GM04504 (cell line): Measurements from ENCODE around the gene ABTB2.

Experiments used
- DNase-seq: peaks from one replicate; pipeline ENCODE4 v3.0.0-alpha.2; 2012; ENCODE audit warnings: low read depth

The ABTB2 gene

DNA sequence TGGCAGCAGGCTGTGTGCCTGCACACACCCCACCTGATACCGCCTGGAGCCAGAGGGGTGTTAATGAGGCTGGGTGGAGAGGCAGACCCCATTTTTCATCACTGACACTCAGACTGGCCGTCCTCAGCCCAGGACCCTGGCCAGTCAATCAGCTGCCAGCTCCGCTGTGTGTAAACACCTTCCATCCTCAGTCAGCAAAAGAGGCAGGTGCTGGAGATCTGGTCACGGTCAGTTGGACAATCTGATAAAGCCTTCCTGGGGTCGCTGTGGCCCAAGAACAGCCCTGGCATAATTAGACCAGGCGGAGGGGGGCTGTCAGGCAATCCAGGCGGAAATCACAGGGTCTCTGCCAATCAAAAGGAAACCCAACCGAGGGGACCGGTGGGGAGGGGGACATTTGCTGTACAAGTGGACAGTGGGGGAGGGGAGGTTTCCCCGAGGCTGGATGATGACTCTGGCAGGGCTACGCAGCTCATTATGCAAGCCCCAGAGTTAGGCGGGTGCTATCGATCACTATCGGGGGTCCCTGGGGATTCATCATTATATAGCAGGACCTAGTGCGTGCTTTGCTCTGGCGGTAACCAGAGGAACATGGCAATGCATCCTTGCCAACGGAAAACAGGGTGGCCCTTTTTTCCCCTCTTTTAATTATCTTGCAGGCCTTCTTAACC lies 72.9 kb downstream of the ABTB2 start:
- no peak for DNase-seq

DNA sequence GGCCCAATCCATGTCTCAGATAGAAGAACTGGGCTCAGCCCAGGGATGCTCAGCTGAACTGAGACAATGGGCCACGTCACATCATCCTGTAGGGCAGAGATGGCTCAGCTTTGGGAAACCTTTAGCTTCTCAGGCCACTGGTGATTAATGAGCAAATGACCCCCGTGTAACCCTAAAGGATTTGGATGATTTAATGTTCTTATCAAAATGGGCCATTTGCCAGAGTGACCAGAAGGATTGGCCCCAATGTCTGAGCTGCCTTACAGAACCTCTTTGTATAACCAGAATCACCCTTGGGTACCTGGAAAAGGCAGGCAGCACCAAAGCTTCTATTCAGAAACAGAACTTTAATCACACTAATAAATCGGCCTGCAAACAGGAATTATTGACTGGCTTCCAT lies 73.7 kb downstream of the ABTB2 start:
- no peak for DNase-seq

- DNase-seq, result no peak
Measured at GRCh38 chr11:34280945-34281872, 76.6 kb downstream of the ABTB2 start.

GRCh38 chr11:34278693-34279297 lies 79.0 kb downstream of the ABTB2 start:
- DNase-seq, result no peak

DNA sequence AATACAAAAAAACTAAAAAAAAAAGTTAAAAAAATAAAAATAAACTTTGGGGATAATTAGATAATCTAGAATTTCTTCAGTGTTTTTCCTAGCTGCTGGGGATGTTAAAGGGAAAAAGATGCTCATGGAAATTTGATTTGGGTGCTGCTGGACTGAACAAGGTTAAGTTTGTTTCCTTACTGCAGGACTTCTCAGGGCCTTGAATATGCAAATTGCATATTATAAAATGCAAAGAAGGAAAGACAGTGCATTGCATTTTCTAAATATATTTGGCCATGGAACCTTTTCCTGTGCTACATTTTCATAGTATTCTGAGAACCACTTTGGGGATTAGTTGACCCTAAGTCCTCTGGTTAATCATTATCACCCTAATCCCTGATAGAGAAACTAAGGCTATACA lies 79.6 kb downstream of the ABTB2 start:
- no peak for DNase-seq

GRCh38 chr11:34277171-34277570 lies 80.6 kb downstream of the ABTB2 start:
- no peak for DNase-seq

GRCh38 chr11:34276352-34276864 lies 81.4 kb downstream of the ABTB2 start:
- DNase-seq, result no peak

DNA sequence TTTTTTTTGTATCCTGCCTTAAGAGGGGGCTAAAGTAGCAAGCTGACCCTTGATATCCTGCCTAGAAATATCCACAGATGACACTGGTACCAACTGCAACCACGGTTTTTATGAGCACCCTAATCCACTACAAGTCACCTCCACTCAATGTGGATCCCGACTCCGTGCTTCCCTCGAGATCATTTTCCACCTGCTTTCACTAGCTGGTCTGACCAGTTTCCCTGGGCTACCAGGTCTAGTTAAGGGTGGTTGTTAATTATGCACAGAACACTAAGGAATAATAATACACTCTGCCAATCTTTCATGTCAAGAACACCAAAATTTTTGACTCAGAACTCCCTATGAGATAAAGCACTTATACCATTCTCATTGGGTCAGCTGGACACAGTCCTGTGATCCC lies 82.3 kb downstream of the ABTB2 start:
- no peak for DNase-seq

DNA sequence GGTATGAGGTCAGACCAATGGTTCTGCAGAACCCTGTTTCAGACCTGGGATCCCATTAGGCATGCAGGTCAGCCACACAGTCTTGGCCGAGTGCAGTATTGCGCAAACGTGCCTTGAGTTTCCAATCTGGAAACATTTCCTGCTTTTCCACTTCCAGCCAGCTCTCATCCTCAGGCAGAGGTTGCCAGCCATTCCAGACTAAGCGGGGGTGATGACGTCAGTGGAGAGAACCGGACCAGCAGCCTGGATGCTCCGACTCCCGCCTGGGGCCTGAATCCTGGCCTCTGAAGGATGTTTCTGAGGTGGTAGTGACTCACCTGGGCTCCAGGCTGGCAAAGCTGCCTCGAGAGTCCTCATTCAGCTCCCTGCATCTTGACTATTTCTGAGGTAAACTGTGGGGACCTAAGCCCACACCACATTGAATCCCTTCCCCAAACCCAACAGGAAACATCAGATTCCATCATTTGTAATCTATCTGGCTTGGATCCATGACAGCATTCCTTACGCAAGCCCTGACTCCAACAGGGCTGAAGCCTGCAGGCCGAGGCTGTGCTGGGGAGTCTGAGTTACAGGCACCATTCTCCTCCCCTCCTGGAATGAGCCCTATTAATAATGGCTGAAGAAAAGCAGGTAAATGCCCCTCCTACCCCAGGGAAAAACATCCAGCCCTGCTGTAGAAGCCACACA lies 83.0 kb downstream of the ABTB2 start:
- DNase-seq, result peak; percentile 95

DNA sequence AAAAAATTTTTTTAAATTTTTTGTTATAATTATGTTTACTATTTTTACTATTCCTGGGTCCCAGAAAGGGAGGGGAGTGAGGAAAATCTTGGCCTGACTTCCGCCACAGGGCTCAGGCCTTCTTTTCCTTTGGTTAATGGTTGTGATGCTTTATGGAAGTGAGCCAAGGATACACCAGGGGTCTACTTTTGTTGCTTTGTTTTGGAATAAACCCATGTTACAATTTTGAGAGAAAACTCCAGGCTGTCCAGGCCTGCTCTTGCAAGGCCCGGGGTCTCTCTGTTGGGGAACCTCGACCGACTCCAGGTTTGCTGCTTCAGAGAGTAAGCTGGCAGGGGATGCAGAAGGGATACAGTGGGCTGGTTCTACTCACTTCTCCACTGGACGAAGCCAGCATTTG lies 84.7 kb downstream of the ABTB2 start:
- DNase-seq, result no peak

DNA sequence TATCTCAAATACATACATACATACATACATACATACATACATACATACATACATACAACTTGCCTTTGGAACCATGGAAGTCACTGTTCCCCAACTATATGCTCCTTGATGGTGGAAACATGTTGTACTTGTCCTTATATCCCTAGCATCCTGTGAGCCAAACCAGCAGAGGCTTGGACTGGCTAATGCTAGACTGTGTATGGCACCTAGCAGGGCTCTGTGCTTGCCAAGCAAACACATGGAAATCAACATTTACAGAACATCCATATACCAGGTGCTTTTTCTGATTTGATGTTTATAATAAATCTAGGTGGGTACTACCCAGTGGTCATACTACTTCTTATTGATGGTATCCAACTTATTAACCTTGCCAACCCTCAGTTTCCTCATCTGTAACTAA lies 86.1 kb downstream of the ABTB2 start:
- no peak for DNase-seq

DNA sequence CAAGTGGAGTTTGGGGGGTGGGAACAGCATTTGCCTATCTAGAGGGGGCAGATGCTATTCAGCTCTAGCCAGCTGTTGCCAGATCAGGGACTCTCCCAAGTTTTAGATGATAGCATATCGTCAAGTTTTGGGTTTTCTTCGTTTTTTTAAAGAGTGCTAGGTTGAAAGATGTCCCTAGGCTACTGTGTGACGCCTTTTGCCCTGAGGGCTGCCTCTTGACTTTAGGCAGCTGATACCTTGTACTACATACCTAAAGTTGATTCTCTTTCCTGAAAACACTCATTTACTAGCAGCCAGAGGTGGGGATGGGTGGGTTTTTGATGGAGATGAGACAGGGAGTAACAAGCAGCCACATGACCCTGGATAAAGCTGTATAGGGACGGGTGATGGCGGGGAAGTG lies 87.1 kb downstream of the ABTB2 start:
- DNase-seq, result no peak

DNA sequence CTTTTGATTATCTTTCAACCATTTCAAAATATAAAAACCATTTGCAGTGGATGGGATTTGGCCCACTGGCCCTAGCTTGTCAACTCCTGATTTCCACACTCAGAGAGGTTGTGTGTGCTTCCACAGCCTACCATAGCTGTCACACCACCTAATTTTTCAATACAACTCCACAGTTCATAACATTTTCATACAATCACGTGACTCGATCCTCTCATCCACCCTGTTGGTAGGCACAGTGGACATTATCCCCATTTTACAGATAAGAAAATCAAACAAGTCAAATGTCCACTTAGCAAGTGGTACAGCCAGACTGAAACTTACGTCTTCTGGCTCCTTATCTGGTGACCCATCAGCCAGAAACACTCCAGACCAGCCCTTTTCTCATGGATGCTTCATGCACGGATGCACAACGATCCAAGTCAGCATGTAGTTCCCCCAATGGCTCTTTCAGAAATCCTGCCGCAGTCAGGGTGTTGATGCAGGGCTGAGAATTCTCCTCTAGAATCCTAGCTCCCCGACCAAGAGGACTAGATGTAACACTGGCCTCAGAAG lies 88.0 kb downstream of the ABTB2 start:
- DNase-seq, result no peak

DNA sequence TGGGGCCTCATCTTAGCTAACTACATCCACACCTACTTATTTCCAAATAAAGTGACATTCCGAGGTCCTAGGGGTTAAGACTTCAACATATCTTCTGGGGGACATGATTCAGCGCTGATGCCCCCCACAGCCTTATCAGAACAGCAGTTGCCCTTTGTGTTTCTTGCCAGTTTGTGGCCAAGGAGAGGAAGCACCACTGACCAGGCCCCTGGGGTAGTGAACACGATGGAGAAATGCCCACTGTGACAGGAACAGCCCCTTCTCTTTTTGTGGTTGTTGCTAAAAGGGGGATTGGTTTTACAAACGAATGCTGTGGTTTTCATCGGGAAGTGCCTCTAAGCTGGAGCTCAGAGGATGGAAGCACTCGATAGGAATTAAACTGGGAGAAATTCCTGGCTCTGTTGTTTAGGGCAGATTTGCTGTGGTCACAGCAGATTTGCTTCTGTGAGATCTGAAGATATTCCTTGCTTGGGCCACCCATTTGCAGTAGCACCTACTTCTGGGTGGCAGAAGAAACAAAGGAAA lies 88.8 kb downstream of the ABTB2 start:
- DNase-seq, result no peak

GRCh38 chr11:34267417-34267816 lies 90.4 kb downstream of the ABTB2 start:
- DNase-seq, result no peak

DNA sequence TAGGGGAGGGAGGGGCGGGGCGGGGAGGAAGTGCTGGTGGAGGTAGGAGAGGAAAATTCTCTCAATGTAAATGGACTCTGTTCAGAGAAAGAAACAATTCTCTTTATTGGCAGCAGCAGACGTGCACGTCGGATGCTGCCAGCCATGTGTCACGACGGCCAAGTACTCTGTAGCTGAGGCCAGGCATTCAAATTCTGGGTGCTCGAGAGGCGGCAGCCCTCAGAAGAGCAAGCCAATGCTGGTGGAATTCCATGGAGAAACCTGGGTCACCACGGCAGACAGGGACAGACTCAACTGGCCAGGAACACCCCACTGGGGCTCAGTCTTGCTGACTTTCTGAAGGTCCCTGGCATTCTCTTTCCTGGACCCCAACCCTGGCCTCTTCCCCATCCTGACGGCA lies 90.8 kb downstream of the ABTB2 start:
- no peak for DNase-seq

DNA sequence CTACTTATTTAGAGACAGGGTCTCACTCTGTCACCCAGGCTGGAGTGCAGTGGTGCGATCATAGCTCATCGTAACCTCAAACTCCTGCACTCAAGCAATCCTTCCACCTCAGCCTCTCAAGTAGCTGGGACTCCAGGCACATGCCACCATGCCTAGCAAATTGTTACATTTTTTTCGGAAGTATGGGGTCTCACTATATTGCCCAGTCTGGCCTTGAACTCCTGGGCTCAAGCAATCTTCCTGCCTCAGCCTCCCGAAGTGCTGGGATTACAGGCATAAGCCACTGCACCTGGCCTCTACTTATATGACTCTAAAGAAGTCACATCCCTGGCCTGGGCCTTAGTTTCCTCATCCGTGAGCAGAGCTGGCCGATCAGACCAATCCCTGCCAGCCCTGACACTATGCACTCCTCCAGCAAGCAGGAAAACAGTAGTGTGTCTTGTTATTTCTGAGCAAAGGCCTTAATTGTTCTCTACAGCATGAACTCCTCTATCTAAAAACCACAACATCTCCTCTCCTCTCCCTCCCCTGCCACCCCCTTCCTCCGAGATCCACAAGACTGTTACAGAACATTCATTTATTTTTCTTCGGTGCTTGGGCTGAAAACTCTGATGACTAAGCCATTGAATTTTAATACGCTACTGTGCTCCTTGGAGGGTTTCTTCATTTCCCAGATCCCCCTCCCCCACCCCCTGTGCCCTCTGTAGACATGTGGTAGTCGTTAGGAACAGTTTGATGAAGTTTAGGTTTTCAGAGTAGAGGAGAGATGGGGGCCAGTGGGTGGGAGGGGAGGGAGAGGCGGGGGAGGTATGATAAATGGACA lies 91.5 kb downstream of the ABTB2 start:
- DNase-seq, result peak; percentile 83

DNA sequence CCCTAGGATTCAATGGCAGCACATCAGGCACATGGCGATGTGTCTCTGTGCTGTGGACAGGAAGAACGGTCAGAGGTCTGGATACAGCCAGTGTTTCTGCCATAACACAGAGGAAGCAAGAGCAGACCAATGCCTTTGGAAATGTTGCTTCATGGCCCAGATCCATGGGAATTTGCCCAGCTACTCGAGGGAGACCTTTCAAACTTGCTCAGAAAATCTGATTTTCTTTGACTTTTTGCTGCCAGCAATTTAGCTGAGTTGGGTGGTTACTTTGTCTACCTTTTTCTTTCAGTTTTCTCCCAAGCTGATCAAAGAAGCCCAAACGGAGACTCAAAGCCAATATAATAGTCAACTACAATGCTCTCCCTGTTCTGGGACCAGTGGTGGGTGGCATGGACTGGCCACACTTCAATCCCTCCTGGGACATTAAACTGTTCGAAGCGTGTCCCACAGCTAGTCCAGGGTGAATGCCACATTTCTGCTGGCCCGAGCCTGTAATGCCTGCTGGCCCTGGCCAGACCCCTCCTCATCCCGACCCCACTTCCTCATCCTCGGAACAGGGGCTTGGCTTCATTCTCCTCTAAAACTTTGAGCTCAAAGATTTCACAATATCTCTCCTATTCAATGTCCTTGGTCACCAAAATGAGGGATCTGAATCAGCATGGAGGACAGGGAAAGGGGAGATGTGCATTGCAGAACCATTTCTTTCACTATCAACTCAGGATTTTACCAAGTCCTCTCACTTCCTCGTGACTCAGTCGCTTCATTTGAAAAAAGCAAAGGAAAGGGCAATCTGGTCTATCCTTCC lies 93.3 kb downstream of the ABTB2 start:
- DNase-seq, result no peak

DNA sequence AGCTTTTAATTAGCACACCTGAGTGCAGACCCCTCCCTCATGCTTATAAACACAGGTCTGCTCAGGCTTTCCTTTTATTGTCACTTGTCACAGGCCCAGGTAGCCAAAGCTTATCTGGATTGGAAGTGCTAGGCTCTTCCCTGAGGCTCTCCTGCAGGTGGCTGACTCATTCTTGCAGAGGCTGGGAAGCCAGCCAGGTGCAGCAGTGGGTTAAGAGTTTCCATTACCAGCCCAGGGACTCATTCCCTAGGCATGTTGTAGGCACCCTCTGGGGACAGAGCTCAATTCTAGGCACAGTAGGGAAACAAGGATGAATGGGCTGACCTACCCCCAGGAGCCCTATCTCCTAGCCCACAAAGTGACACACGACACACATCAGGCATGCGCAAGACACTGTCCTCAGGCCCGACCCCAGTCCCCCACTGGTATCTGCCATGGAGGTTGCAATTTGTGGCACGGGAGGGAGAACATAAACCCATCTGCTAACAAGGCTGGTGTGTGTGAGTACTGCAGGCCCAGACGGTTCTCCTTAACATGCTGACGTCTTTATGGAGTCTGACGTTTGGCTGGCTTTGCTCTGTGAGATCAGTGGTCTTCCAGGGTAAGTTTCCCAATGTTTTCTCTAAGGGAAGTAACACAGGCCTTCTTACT lies 94.2 kb downstream of the ABTB2 start:
- no peak for DNase-seq
